ENCODE results near the gene TESPA1. TPM values are rescaled to one million over a fixed set of nuclear protein-coding genes. Genes with fewer than 3 reads are reported as not detected.

Gene TESPA1
- total and polyA plus RNA-seq, 7 donors = 0.08 to 0.87 (median 0.54) TPM; not detected in 2

- H3K36me3 ChIP-seq (ENCODE audit: insufficient read depth in 1 of 2, low read depth in 1 of 2) = no peaks in the 10 kb centered on the region
- ATAC-seq (no peak), DNase-seq (no peak)
- H3K27me3 ChIP-seq (ENCODE audit: insufficient read depth in 3 of 3, low read length in 2 of 3) = no peaks in the 10 kb centered on the region
- WGBS, 3 donors = 59 to 65% (median 65%) methylated on average over 4 of the region's 4 CpGs
- H3K27ac ChIP-seq = no peak overlapping the region
- H3K9me3 ChIP-seq = no peaks in the 10 kb centered on the region
- intact Hi-C loops (cut with DNase I) = no loop called here
- TF ChIP-seq CTCF (IDR thresholded peaks at IDR 0.05) = no peak
- H3K4me3 ChIP-seq = no peak overlapping the region
- no peaks in the 10 kb centered on the region for H3K4me1 ChIP-seq
Measured at GRCh38 chr12:55001198-55001868, 16.8 kb upstream of the TESPA1 start.

- Histone ChIP-seq H3K4me1 (no peaks in the 10 kb centered on the region), H3K27ac (no peak overlapping the region), H3K27me3 (ENCODE audit: insufficient read depth in 3 of 3, low read length in 2 of 3) (no peaks in the 10 kb centered on the region), H3K4me3 (no peak overlapping the region), H3K9me3 (no peaks in the 10 kb centered on the region), H3K36me3 (ENCODE audit: insufficient read depth in 1 of 2, low read depth in 1 of 2) (no peaks in the 10 kb centered on the region)
- intact Hi-C loops (cut with DNase I) = no loop called here
- TF ChIP-seq CTCF (IDR thresholded peaks at IDR 0.05) = no peak
- 67 to 71% (median 70%) methylated on average over 5 of the region's 5 CpGs for WGBS, 3 donors
- ATAC-seq (no peak), DNase-seq (no peak)
Measured at GRCh38 chr12:54998958-54999510, 14.5 kb upstream of the TESPA1 start.

GRCh38 chr12:54997929-54998522 is 13.5 kb upstream of the TESPA1 start:
- Histone ChIP-seq H3K9me3 (no peaks in the 10 kb centered on the region), H3K4me3 (no peak overlapping the region), H3K36me3 (ENCODE audit: insufficient read depth in 1 of 2, low read depth in 1 of 2) (no peaks in the 10 kb centered on the region), H3K4me1 (no peaks in the 10 kb centered on the region), H3K27me3 (ENCODE audit: insufficient read depth in 3 of 3, low read length in 2 of 3) (no peaks in the 10 kb centered on the region), H3K27ac (no peak overlapping the region)
- TF ChIP-seq CTCF (IDR thresholded peaks at IDR 0.05) = no peak
- DNase-seq (no peak), ATAC-seq (no peak)
- 73 to 78% (median 77%) methylated on average over 4 of the region's 4 CpGs for WGBS, 3 donors
- intact Hi-C loops (cut with DNase I) = no loop called here

- TF ChIP-seq CTCF (IDR thresholded peaks at IDR 0.05) = no peak
- ATAC-seq (no peak), DNase-seq (no peak)
- H3K27me3 ChIP-seq (ENCODE audit: insufficient read depth in 3 of 3, low read length in 2 of 3) = no peaks in the 10 kb centered on the region
- intact Hi-C loops (cut with DNase I) = no loop called here
- H3K27ac ChIP-seq = no peak overlapping the region
- WGBS, 3 donors = 59 to 66% (median 66%) methylated on average over 5 of the region's 5 CpGs
- H3K4me3 ChIP-seq = no peak overlapping the region
- no peaks in the 10 kb centered on the region for H3K36me3 ChIP-seq (ENCODE audit: insufficient read depth in 1 of 2, low read depth in 1 of 2)
- H3K4me1 ChIP-seq = no peaks in the 10 kb centered on the region
- H3K9me3 ChIP-seq = no peaks in the 10 kb centered on the region
Measured at GRCh38 chr12:54996205-54996604, 11.6 kb upstream of the TESPA1 start.
